ENCODE data around the gene ZNF764. TPM values are rescaled to one million over a fixed set of nuclear protein-coding genes. Genes with fewer than 3 reads are reported as not detected.

Gene ZNF764
- total RNA-seq, 1 experiment from 2014 or later, result 4.4 TPM

DNA sequence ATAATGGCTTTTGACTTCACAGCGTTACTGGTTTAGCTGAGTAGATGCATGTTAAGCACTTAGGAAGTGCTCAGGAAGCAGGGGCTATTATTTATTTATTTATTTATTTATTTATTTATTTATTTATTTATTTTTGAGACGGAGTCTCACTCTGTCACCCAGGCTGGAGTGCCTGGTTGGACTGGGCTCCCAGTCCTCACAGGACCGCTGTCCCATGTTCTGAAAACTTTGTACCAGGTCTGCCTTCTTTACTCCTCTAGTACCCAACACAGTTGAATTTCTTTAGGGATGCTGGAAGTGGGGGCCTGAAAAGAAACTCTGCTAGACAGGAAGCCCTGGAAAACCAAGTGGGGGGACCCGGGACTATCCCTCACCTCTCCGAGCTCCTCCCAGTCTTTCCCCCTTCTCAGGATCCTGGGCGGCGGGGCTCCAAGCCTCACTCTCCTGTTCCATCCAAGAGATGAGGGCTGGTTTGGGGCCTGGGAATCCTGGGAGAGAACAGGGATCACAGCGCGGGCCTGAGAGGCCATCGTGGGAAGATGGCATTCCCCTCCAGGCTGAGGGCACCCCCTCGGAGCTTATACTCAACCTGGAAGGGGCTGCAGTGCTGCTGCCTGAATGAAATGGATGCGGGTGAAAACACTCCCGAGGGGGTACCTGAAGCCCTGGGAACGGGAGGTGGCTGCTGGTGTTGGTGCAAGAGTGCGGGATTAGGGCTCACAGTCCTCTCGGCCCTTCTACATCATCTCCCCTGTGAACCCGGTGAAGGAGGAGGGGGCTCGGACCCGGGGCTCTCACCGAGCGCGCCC lies 12.7 kb upstream of the ZNF764 start:
- DNase-seq (ENCODE audit: low read depth), result no peak

DNA sequence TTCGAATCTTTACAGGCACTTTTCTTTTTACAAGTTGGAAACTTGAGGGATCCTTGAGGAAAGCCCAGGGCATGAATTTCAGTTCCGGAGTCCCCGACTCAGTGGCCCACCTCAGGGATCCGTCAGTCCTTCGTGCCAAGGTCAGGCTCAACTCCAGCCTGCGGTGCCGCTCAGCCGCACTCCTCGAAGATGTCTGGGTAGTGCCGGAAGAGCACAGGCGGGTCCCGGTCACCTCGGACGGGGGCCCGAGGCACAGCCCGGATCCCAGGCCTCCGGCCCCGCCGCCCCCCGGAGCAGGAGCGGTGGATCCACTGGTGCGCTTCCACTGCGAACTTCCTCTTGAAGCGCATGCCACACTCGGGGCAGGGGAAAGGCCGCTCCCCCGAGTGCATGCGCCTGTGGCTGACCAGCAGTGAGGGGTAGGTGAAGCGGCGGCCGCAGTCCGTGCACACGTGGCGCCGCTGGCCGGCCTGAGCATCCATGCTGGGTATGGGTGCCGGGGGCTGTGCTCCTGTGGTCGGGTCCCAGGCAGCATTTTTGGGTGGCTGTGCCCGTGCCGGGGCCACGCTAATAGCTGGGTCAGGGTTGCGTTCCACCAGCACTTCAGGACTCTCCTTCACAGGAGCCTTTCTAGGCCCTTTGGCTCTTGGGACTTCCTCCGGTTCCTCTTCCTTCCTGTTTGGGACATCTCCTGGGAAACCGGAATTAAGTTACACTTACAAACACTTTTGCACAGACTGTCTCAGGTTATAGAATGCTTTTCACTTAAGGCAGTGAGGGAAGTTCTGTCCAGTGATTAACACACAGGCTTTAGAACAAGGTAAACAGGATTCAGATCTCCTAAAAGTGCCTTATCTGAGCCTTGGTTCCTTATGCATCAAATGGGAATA lies 11.8 kb upstream of the ZNF764 start:
- DNase-seq (ENCODE audit: low read depth), result no peak

DNA sequence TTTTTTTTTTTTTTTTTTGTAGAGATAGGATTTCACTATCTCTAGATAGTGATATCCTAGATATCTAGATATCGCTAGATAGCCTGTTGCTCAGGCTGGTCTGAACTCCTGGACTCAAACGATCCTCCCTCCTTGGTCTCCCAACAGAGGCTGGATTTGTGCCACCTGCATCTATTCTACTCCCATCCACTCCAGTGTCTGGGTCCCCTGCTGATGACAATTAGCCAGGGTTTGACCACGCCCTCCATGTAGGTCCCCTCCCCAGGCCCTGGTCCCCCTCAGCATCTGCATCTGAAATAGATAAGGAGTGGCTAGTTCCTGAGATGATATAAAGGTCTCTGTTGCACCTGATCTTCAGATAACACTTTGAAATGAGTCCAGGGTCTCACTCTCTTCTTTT lies 11.1 kb upstream of the ZNF764 start:
- DNase-seq (ENCODE audit: low read depth), result no peak

DNA sequence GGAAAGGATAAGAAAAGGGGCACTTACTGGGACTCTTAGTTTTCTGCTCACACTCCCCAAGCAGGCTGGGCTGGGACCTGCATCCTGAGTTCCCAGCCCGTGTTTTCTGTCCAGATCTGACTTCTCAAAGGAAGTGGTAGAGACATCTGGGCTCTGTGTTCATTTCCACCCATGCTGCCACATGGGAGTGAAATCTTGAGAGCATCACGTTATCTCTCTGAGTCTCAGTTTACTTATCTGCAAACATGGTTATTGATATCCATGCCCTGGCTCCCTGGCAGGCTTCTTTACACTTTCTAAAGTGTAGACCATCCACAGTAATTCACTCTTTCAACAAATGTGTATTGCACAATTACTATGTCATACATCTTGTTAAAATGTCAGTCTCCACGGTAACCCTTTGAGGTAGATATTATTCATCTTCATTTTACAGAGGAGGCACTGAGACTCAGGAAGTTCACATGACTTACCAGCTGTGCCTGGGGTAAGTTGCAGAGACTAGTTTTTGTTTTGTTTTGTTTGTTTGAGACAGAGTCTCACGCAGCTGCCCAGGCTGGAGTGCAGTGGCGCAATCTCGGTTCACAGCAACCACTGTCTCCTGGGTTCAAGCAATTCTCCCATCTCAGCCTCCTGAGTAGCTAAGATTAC lies 9.9 kb upstream of the ZNF764 start:
- peak; percentile 69 for DNase-seq (ENCODE audit: low read depth)

DNA sequence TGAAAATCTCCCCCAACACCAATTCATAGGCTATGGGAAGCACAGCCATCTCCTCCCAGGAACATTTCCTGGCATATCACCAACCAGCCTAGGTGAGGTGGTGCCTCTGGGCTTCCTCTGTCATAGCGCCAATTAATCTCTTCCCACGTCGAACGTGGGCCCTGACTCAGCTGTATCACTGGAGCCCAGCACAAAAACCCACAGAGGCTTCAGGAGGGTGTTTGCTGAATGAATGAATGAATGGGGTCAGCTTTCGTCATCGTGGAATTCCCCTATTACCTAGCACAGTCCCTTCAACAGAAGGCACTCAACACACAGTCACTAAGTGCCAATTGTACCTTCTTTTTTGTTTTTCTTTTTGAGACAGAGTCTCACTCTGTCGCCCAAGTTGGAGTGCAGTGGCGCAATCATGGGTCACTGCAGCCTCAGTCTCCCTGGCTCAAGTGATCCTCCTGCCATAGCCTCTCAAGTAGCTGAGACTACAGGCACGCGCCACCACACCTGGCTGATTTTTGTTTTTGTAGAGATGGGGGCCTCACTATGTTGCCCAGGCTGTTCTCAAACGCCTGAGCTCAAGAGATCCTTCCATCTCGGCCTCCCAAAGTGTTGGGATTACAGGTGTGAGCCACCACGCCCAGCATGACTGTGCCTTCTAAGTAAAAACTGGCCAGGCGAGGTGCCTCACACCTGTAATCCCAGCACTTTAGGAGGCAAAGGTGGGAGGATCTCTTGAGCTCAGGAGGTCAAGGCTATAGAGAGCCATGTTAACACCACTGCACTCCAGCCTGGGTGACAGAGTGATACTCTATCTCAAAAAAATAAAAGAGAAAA lies 9.2 kb upstream of the ZNF764 start:
- peak; percentile 15 for DNase-seq (ENCODE audit: low read depth)

- no peak for DNase-seq (ENCODE audit: low read depth)
These were observed 8.4 kb upstream of the ZNF764 start for GRCh38 chr16:30566531-30566930.

DNA sequence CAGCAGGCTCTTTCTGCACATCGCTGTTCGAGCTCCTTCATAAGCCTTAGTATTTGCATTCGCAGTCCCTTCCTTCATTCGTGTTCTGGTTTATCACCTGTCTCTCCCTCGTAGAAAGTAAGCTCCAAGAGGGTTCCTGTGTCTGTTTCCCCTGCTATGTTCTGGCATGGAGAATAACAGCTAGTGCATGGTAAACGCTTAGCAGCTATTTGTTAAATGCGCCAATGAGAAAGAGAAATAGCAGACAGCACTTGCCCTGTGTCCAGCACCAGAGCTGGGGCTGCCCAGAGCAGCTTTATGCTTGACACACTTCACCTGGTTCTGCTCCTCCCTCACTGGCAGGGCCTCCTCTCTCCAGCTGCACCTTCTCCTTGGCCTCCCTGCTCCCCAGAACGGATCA lies 7.8 kb upstream of the ZNF764 start:
- DNase-seq (ENCODE audit: low read depth), result no peak

DNA sequence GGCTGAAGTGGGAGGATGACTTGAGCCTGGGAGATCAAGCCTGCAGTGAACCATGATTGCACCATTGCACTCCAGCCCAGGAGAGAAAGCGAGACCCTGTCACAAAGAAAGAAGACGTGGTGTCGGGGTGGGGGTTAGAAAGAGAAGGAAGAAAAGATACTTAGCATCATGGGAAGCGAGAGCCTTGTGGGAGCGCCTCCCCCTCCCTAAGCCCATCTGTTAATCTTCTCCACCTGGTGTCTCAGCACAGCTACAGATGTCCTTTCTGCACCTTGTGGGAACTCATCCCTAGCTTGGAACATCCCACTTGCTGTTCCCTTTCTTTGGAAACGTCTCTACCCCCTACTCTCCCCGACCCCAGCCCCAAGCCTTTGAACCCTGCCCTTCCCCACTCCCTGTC lies 7.4 kb upstream of the ZNF764 start:
- DNase-seq (ENCODE audit: low read depth), result no peak

DNA sequence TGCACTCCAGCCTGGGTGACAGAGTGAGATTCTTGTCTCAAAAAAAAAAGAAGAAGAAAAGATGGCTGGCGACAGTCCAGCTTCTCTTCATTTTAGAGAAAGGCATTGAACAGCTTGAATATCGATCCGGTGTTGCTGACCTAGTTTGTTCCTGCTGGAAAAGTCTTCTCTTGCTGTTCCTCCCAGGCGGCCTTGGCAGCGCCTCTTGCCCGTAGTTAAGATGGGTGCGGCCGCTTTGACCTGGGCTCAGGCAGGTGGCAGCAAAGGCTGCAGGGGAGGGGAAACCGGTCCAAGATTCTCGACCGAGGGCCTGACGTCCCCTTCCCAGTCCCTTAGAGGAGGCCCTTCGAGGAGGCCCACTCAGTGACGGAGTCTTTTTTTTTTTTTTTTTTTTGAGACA lies 3.8 kb upstream of the ZNF764 start:
- no peak for DNase-seq (ENCODE audit: low read depth)

DNA sequence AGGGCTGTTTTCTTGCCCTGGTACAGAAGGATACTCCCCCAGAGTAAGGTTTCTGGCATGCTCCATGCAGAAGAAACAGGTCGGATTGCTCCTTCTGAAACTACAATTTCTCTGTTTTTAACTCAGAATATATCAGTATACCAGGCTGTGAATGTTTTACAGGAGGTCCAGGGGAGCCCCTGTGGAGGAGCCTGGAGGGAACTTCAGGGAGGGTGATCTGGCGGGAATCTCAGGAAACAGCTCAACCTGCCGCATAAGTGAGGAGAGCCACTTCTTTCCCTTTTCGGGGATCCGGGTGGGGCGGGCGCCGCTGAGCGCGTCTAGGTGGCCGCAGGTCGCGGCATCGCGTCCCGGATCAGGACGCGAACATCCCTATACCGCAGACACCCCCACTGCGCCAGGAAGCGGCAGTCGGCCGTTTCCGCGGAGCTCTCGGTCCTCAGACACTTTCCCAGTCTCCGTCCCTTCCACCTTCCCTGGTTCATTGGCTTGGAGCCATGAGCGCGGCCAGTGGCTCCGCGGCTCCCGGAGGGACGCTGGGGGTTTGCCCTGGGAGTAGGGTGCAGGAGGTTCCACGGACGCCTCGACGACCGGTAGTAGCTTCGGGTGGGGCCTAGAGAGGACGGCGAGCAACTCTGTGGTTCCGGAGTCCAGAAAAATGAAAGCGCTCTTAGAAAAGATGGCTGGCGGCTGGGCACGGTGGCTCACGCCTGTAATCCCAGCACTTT lies 3.1 kb upstream of the ZNF764 start:
- no peak for DNase-seq (ENCODE audit: low read depth)

DNA sequence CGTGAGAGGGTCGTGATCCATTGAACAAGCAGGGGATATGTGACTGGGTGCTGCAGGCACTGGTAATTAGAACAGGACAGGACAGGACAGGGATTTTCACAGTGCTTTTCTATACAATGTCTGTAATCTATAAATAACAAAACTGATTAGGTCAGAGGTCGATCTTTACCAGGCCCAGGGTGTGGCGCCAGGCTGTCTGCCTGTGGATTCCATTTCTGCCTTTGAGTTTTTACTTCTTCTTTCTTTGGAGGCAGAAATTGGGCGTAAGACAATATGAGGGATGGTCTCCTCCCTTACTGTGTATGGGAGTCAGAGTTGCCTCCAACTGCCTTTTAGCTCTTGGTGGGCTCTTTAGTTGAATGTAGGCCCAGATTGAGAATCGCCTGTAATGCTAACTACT lies 1.5 kb upstream of the ZNF764 start:
- DNase-seq (ENCODE audit: low read depth), result no peak

- DNase-seq (ENCODE audit: low read depth), result no peak
These were observed 709 bp upstream of the ZNF764 start for GRCh38 chr16:30558789-30559377.

GRCh38 chr16:30557707-30557956 lies 542 bp downstream of the ZNF764 start:
- DNase-seq (ENCODE audit: low read depth), result no peak

GRCh38 chr16:30556125-30556473 lies 2.1 kb downstream of the ZNF764 start:
- no peak for DNase-seq (ENCODE audit: low read depth)

GRCh38 chr16:30555315-30556124 lies 2.7 kb downstream of the ZNF764 start:
- no peak for DNase-seq (ENCODE audit: low read depth)

DNA sequence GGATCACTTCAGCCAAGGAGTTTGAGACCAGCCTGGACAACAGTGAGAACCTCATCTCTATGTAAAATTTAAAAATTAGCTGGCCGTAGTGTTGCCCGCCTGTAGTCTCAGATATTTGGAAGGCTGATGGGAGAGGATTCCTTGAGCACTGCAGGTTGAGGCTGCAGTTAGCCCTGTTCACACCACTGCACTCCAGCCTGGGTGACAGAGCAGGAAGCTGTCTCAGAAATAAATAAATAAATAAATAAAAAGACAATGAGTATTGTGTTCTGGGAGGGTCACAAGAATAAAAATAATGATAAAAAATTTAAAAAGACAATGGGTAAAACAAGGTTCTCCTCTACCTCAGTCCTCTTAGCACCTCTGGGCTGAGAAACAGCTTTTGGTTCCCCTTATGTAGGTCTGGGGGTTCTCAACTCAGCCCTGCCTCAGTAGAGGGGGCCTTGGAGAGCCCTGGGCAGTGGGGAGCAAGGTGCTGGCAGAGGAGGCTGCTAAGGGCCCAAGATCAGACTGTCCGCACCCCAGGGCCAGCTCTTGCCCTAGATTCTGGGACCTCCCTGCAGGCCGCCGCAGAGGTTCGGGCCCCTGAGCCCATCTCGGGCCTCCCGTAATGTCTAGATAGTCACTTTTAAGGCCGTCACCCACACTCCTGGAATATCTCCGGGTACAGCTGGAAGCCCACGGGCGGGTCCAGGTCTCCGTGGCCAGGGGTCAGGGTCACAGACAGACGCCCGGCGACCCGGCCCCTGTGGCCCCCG lies 3.4 kb downstream of the ZNF764 start:
- DNase-seq (ENCODE audit: low read depth), result no peak

DNA sequence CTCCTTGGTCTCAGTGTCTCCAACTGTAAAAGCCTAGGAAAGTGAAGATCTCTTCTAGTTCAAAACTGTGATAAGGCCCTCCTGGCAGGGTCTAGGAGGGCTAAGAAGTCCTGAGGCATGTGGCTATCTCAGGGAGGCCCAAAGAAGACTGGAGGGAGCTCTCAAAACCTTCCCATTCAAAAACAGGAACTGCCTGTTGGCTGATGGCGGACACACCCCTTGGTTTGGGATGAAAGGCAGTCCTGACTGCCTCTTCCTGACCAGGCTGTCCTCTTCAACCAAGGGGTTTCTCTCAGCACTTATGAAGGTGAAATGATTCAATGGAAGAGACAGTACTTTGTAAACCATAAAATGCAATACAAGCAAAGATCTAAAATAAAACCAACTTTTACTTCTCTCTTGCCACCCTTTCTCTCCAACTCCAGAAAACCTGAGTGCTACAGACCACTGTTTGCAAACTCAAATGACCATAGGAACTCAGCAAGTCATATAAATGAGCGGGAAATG lies 4.7 kb downstream of the ZNF764 start:
- no peak for DNase-seq (ENCODE audit: low read depth)

- DNase-seq (ENCODE audit: low read depth), result no peak
These were observed 5.2 kb downstream of the ZNF764 start for GRCh38 chr16:30552956-30553355.

- DNase-seq (ENCODE audit: low read depth), result no peak
These were observed 6.4 kb downstream of the ZNF764 start for GRCh38 chr16:30551781-30552180.

Data from HT1080 (cell line).